Endodermal cell (in vitro differentiated cells): ENCODE measurements around the gene IL16. TPM values are rescaled to one million over a fixed set of nuclear protein-coding genes. Genes with fewer than 3 reads are reported as not detected.

ENCODE experiments used
- DNase-seq: peaks from one replicate; pipeline ENCODE4 v3.0.0-alpha.2; 2017
- H3K27ac ChIP-seq: 2 replicates; pipeline ENCODE4 v1.5.1; 2013; ENCODE audit warnings: mild to moderate bottlenecking, low read depth, low read length, moderate library complexity
- H3K27me3 ChIP-seq: 2 replicates; pipeline ENCODE4 v1.6.1; 2013; ENCODE audit warnings: mild to moderate bottlenecking, low read length, moderate library complexity; ENCODE audit not compliant: insufficient read depth, control insufficient read depth, poor library complexity, severe bottlenecking
- H3K36me3 ChIP-seq: 2 replicates; pipeline ENCODE4 v1.7.0; 2013; ENCODE audit warnings: mild to moderate bottlenecking, low read length, moderate library complexity; ENCODE audit not compliant: control insufficient read depth, insufficient read depth
- H3K4me1 ChIP-seq: one replicate; pipeline ENCODE4 v1.7.0; 2013; ENCODE audit warnings: low read length; ENCODE audit not compliant: control insufficient read depth, insufficient read depth
- H3K4me3 ChIP-seq: 2 replicates; pipeline ENCODE4 v1.5.1; 2013; ENCODE audit warnings: mild to moderate bottlenecking, low read length, moderate library complexity
- H3K9ac ChIP-seq: 2 replicates; pipeline ENCODE4 v1.6.1; 2013; ENCODE audit warnings: mild to moderate bottlenecking, low read length, moderate library complexity; ENCODE audit not compliant: poor library complexity, severe bottlenecking; ENCODE audit errors: extremely low read depth
- H3K9me3 ChIP-seq: 2 replicates; pipeline ENCODE4 v1.6.1; 2013; ENCODE audit warnings: mild to moderate bottlenecking, low read length, moderate library complexity; ENCODE audit not compliant: control insufficient read depth
- H3K27ac Mint-ChIP-seq: 2 replicates; pipeline ENCODE4 v1.8.0; 2020; ENCODE audit warnings: mixed read lengths
- H3K27me3 Mint-ChIP-seq: 2 replicates; pipeline ENCODE4 v1.8.0; 2021; ENCODE audit warnings: mild to moderate bottlenecking, mixed read lengths; ENCODE audit not compliant: insufficient read depth
- H3K36me3 Mint-ChIP-seq: 2 replicates; pipeline ENCODE4 v1.8.0; 2020; ENCODE audit warnings: low read depth, mixed read lengths
- H3K4me1 Mint-ChIP-seq: 2 replicates; pipeline ENCODE4 v1.8.0; 2020; ENCODE audit warnings: mixed read lengths
- H3K4me3 Mint-ChIP-seq: 2 replicates; pipeline ENCODE4 v1.8.0; 2020; ENCODE audit warnings: mild to moderate bottlenecking, moderate library complexity, mixed read lengths
- H3K9me3 Mint-ChIP-seq: 2 replicates; pipeline ENCODE4 v1.8.0; 2020; ENCODE audit warnings: mild to moderate bottlenecking, mixed read lengths
- CTCF ChIP-seq: fragments of 200-600 bp; sonication (generic); conservative IDR thresholded peaks from 2 replicates; pipeline ENCODE4 v1.5.0; 2021; ENCODE audit warnings: antibody characterized with exemption, mild to moderate bottlenecking
- WGBS, 2 experiments: methylation state at CpG; one replicate each; pipeline versions ENCODE4 v1.1.5 to v1.1.7; 2013; ENCODE audit warnings: missing lambda C conversion rate in 2 of 2, mixed read lengths in 1 of 2; ENCODE audit not compliant: insufficient coverage in 1 of 2, insufficient read length in 1 of 2; 5-methylcytosine and 5-hydroxymethylcytosine counted together
- total RNA-seq, 2 donors: library from RNA; stranded (reverse); fragmentation: NEBNext Ultra II Directional in 1 of 2; extraction: Animal tissue kit (Norgen Biotek cat#: 25700) in 1 of 2; gene quantifications; 2 replicates in 1 of 2; 3 replicates in 1 of 2; pipeline ENCODE4 v1.2.1, GENCODE V29; 2021

IL16 gene
- total RNA-seq, 2 donors from 2014 or later, result 0.13 to 0.24 TPM

GRCh38 chr15:81281766-81282605, 85.3 kb downstream of the IL16 start:
- no peak for DNase-seq
- WGBS, 2 experiments, result 94 to 95% methylated on average over 9 to 12 of the region's 12 CpGs
- TF ChIP-seq CTCF, result no peak

GRCh38 chr15:81282606-81282895, 85.9 kb downstream of the IL16 start:
- no peak overlapping the region for H3K27ac ChIP-seq
- no peaks in the 10 kb centered on the region for H3K27me3 ChIP-seq
- DNase-seq, result no peak
- no peak for TF ChIP-seq CTCF
- 94 to 95% methylated on average over 8 to 18 of the region's 18 CpGs for WGBS, 2 experiments
- no peak overlapping the region for H3K27ac Mint-ChIP-seq
- no peaks in the 10 kb centered on the region for H3K4me1 Mint-ChIP-seq
- H3K4me3 ChIP-seq, result no peak overlapping the region
- no peaks in the 10 kb centered on the region for H3K4me1 ChIP-seq
- H3K36me3 Mint-ChIP-seq, result no peaks in the 10 kb centered on the region
- H3K9me3 ChIP-seq, result peaks cover 7% of the 10 kb centered on the region
- H3K27me3 Mint-ChIP-seq, result peaks cover 4% of the 10 kb centered on the region
- no peak overlapping the region for H3K4me3 Mint-ChIP-seq
- H3K9me3 Mint-ChIP-seq, result peaks cover 12% of the 10 kb centered on the region
- no peaks in the 10 kb centered on the region for H3K36me3 ChIP-seq
- no peak overlapping the region for H3K9ac ChIP-seq

More at GRCh38 chr15:81281766-81282605, 85.3 kb downstream of the IL16 start:
- H3K27ac ChIP-seq, result no peak overlapping the region
- no peak overlapping the region for H3K9ac ChIP-seq
- Mint-ChIP-seq H3K4me3 (no peak overlapping the region), H3K4me1 (no peaks in the 10 kb centered on the region), H3K27ac (no peak overlapping the region), H3K27me3 (peaks cover 2% of the 10 kb centered on the region), H3K9me3 (peaks cover 16% of the 10 kb centered on the region), H3K36me3 (no peaks in the 10 kb centered on the region)
- H3K36me3 ChIP-seq, result no peaks in the 10 kb centered on the region
- no peaks in the 10 kb centered on the region for H3K27me3 ChIP-seq
- H3K9me3 ChIP-seq, result peaks cover 13% of the 10 kb centered on the region
- H3K4me3 ChIP-seq, result no peak overlapping the region
- no peaks in the 10 kb centered on the region for H3K4me1 ChIP-seq

GRCh38 chr15:81282911-81283310, 86.2 kb downstream of the IL16 start:
- Histone ChIP-seq H3K4me3 (no peak overlapping the region), H3K9ac (no peak overlapping the region), H3K4me1 (no peaks in the 10 kb centered on the region), H3K36me3 (no peaks in the 10 kb centered on the region), H3K9me3 (peaks cover 6% of the 10 kb centered on the region), H3K27ac (no peak overlapping the region), H3K27me3 (no peaks in the 10 kb centered on the region)
- no peak overlapping the region for H3K4me3 Mint-ChIP-seq
- H3K27ac Mint-ChIP-seq, result no peak overlapping the region
- no peak for DNase-seq
- peaks cover 4% of the 10 kb centered on the region for H3K27me3 Mint-ChIP-seq
- WGBS, 2 experiments, result 83 to 96% methylated on average over 1 to 5 of the region's 5 CpGs
- no peaks in the 10 kb centered on the region for H3K4me1 Mint-ChIP-seq
- H3K9me3 Mint-ChIP-seq, result peaks cover 9% of the 10 kb centered on the region
- TF ChIP-seq CTCF, result no peak
- H3K36me3 Mint-ChIP-seq, result no peaks in the 10 kb centered on the region
